ENCODE measurements around the gene EHF.

DNA sequence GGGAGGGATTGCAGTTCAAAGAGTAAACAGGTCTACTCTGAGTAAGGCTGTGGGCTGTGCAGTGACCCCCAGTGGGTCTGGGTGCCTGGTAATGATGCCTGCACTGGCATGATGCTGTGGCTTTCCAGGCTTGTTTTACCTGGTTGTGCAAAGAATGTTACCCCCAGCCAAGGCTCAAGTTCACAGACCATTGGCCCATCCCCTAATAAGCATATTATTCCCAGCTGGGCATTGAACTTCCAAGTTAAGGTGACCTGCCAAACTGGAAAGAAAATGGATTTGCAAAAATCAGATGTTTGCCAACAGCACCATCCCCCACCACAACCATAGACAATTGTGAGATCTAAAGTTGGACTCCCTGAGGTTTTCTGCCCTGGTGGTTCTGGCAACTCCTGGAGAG is 7.9 kb upstream of the EHF start:
- TF ChIP-seq RAD21 (conservative IDR thresholded peaks at IDR 0.05), result no peak
- TF ChIP-seq, protein P1, sequence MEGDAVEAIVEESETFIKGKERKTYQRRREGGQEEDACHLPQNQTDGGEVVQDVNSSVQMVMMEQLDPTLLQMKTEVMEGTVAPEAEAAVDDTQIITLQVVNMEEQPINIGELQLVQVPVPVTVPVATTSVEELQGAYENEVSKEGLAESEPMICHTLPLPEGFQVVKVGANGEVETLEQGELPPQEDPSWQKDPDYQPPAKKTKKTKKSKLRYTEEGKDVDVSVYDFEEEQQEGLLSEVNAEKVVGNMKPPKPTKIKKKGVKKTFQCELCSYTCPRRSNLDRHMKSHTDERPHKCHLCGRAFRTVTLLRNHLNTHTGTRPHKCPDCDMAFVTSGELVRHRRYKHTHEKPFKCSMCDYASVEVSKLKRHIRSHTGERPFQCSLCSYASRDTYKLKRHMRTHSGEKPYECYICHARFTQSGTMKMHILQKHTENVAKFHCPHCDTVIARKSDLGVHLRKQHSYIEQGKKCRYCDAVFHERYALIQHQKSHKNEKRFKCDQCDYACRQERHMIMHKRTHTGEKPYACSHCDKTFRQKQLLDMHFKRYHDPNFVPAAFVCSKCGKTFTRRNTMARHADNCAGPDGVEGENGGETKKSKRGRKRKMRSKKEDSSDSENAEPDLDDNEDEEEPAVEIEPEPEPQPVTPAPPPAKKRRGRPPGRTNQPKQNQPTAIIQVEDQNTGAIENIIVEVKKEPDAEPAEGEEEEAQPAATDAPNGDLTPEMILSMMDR (IDR thresholded peaks at IDR 0.05; ENCODE audit: poor library complexity, severe bottlenecking), result no peak
- TF ChIP-seq, protein P2, sequence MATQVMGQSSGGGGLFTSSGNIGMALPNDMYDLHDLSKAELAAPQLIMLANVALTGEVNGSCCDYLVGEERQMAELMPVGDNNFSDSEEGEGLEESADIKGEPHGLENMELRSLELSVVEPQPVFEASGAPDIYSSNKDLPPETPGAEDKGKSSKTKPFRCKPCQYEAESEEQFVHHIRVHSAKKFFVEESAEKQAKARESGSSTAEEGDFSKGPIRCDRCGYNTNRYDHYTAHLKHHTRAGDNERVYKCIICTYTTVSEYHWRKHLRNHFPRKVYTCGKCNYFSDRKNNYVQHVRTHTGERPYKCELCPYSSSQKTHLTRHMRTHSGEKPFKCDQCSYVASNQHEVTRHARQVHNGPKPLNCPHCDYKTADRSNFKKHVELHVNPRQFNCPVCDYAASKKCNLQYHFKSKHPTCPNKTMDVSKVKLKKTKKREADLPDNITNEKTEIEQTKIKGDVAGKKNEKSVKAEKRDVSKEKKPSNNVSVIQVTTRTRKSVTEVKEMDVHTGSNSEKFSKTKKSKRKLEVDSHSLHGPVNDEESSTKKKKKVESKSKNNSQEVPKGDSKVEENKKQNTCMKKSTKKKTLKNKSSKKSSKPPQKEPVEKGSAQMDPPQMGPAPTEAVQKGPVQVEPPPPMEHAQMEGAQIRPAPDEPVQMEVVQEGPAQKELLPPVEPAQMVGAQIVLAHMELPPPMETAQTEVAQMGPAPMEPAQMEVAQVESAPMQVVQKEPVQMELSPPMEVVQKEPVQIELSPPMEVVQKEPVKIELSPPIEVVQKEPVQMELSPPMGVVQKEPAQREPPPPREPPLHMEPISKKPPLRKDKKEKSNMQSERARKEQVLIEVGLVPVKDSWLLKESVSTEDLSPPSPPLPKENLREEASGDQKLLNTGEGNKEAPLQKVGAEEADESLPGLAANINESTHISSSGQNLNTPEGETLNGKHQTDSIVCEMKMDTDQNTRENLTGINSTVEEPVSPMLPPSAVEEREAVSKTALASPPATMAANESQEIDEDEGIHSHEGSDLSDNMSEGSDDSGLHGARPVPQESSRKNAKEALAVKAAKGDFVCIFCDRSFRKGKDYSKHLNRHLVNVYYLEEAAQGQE (IDR thresholded peaks at IDR 0.05; ENCODE audit: borderline replicate concordance), result no peak
- no peak for TF ChIP-seq TAF1 (IDR thresholded peaks at IDR 0.05; ENCODE audit: low read depth)
- TF ChIP-seq EP300 (conservative IDR thresholded peaks at IDR 0.05; ENCODE audit: poor library complexity, severe bottlenecking), result no peak
- TF ChIP-seq POLR2AphosphoS5 (IDR thresholded peaks at IDR 0.05), result no peak
- no peak for TF ChIP-seq MXI1 (conservative IDR thresholded peaks at IDR 0.05; ENCODE audit: poor library complexity, severe bottlenecking)
